Loucy (cell line): ENCODE data around the gene NALCN.

Experiments used
- H2AFZ ChIP-seq: fragments of 200-600 bp; sonication (generic); 2 replicates; pipeline ENCODE4 v1.6.0; 2016; ENCODE audit warnings: antibody characterized with exemption, mild to moderate bottlenecking, low read length, moderate library complexity
- H3F3A ChIP-seq: fragments of 200-600 bp; 2 replicates; pipeline ENCODE4 v1.6.0; 2016; ENCODE audit warnings: antibody characterized with exemption, low read depth, mild to moderate bottlenecking
- H3K27me3 ChIP-seq: fragments of 200-600 bp; sonication (generic); 2 replicates; pipeline ENCODE4 v1.6.1; 2014; ENCODE audit warnings: low read length, mild to moderate bottlenecking; ENCODE audit not compliant: insufficient read depth, poor library complexity, severe bottlenecking
- H3K36me3 ChIP-seq: fragments of 200-600 bp; sonication (generic); 2 replicates; pipeline ENCODE4 v1.6.1; 2016; ENCODE audit warnings: low read length; ENCODE audit not compliant: insufficient read depth
- H3K4me1 ChIP-seq: fragments of 200-600 bp; sonication (generic); 2 replicates; pipeline ENCODE4 v1.5.1; 2014; ENCODE audit warnings: low read length, mild to moderate bottlenecking; ENCODE audit not compliant: insufficient read depth, poor library complexity, severe bottlenecking
- H3K4me2 ChIP-seq: fragments of 200-600 bp; sonication (generic); 2 replicates; pipeline ENCODE4 v1.6.0; 2014; ENCODE audit warnings: antibody characterized with exemption, low read length, low read depth, mild to moderate bottlenecking; ENCODE audit not compliant: poor library complexity, severe bottlenecking
- H3K4me3 ChIP-seq: fragments of 200-600 bp; sonication (generic); 2 replicates; pipeline ENCODE4 v1.5.1; 2014; ENCODE audit warnings: low read length, mild to moderate bottlenecking, mixed read lengths; ENCODE audit not compliant: poor library complexity, severe bottlenecking
- H3K79me2 ChIP-seq: fragments of 200-600 bp; sonication (generic); 2 replicates; pipeline ENCODE4 v1.6.1; 2014; ENCODE audit warnings: low read length; ENCODE audit not compliant: insufficient read depth
- H3K9ac ChIP-seq: fragments of 200-600 bp; sonication (generic); 2 replicates; pipeline ENCODE4 v1.6.0; 2014; ENCODE audit warnings: mild to moderate bottlenecking, low read depth, low read length, moderate library complexity; ENCODE audit not compliant: poor library complexity, severe bottlenecking
- H3K9me2 ChIP-seq: fragments of 200-600 bp; sonication (generic); replicated peaks from 2 replicates; pipeline ENCODE4 v1.6.1; 2016; ENCODE audit warnings: low read depth, low read length, mixed read lengths
- H3K9me3 ChIP-seq: fragments of 200-600 bp; sonication (generic); 2 replicates; pipeline ENCODE4 v1.6.1; 2014; ENCODE audit warnings: mild to moderate bottlenecking, antibody characterized with exemption, low read length, low read depth; ENCODE audit not compliant: insufficient read depth
- H4K20me1 ChIP-seq: fragments of 200-600 bp; sonication (generic); 2 replicates; pipeline ENCODE4 v1.6.0; 2014; ENCODE audit warnings: antibody characterized with exemption, low read length, mild to moderate bottlenecking; ENCODE audit not compliant: insufficient read depth, poor library complexity, severe bottlenecking
- EZH2phosphoT487 ChIP-seq: fragments of 200-600 bp; IDR thresholded peaks from 2 replicates; pipeline ENCODE4 v1.6.1; 2018; ENCODE audit warnings: antibody characterized with exemption, mild to moderate bottlenecking, moderate library complexity, borderline replicate concordance
- TF ChIP-seq, protein P1 (sequence below): fragments of 200-600 bp; sonication (generic); conservative IDR thresholded peaks from 2 replicates; pipeline ENCODE4 v1.5.1; 2014; ENCODE audit warnings: mild to moderate bottlenecking, antibody characterized with exemption, low read length

The NALCN gene

DNA sequence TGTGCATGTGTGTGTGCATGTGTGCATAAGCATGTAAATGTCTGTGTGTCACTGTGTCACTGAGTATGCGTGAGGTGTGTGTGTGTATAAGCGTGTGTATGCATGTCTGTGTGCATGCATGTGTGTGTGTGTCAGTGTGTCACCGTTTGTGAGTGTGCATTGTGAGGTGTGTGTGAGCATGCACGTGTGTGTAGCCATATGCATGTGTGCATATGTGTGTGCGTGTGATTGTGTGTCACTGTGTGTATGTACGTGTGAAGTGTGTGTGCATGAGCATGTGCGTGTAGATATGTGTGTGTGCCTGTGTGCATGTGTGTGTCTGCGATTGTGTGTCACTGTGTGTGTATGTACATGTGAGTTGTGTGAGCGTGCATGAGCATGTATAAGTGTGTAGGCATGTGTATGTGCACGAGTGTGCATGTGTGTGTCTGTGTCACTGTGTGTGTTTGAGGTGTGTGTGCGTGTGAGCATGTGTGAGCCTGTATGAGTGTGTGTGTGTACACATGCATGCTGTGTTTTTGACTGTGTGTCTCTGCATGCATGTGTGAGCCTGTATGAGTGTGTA, 144.5 kb downstream of the NALCN start:
- Histone ChIP-seq H3K4me2 (no peak overlapping the region), H3K9me2 (no peaks in the 10 kb centered on the region)
- no peak for TF ChIP-seq EZH2phosphoT487
- TF ChIP-seq, protein P1, sequence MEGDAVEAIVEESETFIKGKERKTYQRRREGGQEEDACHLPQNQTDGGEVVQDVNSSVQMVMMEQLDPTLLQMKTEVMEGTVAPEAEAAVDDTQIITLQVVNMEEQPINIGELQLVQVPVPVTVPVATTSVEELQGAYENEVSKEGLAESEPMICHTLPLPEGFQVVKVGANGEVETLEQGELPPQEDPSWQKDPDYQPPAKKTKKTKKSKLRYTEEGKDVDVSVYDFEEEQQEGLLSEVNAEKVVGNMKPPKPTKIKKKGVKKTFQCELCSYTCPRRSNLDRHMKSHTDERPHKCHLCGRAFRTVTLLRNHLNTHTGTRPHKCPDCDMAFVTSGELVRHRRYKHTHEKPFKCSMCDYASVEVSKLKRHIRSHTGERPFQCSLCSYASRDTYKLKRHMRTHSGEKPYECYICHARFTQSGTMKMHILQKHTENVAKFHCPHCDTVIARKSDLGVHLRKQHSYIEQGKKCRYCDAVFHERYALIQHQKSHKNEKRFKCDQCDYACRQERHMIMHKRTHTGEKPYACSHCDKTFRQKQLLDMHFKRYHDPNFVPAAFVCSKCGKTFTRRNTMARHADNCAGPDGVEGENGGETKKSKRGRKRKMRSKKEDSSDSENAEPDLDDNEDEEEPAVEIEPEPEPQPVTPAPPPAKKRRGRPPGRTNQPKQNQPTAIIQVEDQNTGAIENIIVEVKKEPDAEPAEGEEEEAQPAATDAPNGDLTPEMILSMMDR = no peak

DNA sequence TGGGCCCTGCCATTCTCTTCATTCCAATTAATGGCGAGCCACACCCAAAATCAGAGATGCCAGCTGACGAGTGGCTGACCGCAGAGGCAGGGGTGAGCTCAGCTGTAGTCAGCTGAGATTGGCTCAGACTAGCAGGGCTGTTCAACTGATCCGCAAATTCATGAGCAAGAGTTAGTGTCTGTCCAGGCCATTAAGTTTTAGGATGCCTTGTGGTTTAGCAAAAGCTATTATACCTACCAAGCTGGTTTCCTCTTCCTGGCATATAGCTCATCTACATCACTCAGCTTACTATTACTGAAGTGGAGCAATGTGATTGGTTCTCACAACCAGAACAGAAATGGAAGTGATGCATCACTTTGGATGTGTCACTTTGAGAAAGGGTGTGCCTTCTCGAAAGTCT, 148.7 kb downstream of the NALCN start:
- peaks cover 22% of the 10 kb centered on the region for H3K27me3 ChIP-seq
- H2AFZ ChIP-seq = no peak overlapping the region
- H3K4me3 ChIP-seq = no peak overlapping the region
- peak; percentile 22; the same call in 1 of the 2 replicates for TF ChIP-seq EZH2phosphoT487
- TF ChIP-seq, protein P1 = no peak
- H3K4me1 ChIP-seq = no peaks in the 10 kb centered on the region
- H3K9me2 ChIP-seq = no peaks in the 10 kb centered on the region
- no peak overlapping the region for H3K4me2 ChIP-seq
- no peaks in the 10 kb centered on the region for H3K79me2 ChIP-seq
- H3K9me3 ChIP-seq = no peaks in the 10 kb centered on the region
- no peaks in the 10 kb centered on the region for H3F3A ChIP-seq
- H3K36me3 ChIP-seq = no peaks in the 10 kb centered on the region
- no peaks in the 10 kb centered on the region for H4K20me1 ChIP-seq
- no peak overlapping the region for H3K9ac ChIP-seq

More for the DNA sequence above, 144.5 kb downstream of the NALCN start:
- no peaks in the 10 kb centered on the region for H3F3A ChIP-seq
- H3K36me3 ChIP-seq = no peaks in the 10 kb centered on the region
- peaks cover 22% of the 10 kb centered on the region for H3K27me3 ChIP-seq
- H3K9ac ChIP-seq = no peak overlapping the region
- H2AFZ ChIP-seq = no peak overlapping the region
- H4K20me1 ChIP-seq = no peaks in the 10 kb centered on the region
- H3K79me2 ChIP-seq = no peaks in the 10 kb centered on the region
- no peak overlapping the region for H3K4me3 ChIP-seq
- H3K4me1 ChIP-seq = no peaks in the 10 kb centered on the region
- H3K9me3 ChIP-seq = no peaks in the 10 kb centered on the region

DNA sequence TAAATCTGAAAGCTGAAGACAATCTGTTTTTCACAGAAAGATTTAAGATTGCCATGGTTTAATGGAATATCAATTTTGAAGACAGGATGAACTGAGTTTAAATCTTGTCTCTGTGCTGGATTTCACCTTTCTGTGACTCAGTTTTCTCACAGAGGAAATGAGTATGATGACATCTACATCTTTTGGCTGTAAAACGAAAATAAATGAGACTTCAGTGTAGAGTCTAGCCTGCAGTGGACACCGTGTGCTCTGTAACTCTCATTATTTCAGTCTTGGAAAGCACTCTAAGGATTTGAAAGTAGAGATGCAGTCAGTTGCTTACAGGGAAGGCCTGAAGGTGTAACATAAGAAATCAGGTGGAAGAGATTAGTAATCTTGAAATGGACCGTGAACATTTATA, 150.4 kb downstream of the NALCN start:
- no peaks in the 10 kb centered on the region for H3K9me3 ChIP-seq
- no peak overlapping the region for H3K4me3 ChIP-seq
- H3K4me1 ChIP-seq = no peaks in the 10 kb centered on the region
- H4K20me1 ChIP-seq = no peaks in the 10 kb centered on the region
- H3K4me2 ChIP-seq = no peak overlapping the region
- no peak overlapping the region for H3K9ac ChIP-seq
- TF ChIP-seq EZH2phosphoT487 = no peak
- TF ChIP-seq, protein P1 = no peak
- no peaks in the 10 kb centered on the region for H3F3A ChIP-seq
- no peaks in the 10 kb centered on the region for H3K36me3 ChIP-seq
- H3K27me3 ChIP-seq = peaks cover 17% of the 10 kb centered on the region
- no peaks in the 10 kb centered on the region for H3K79me2 ChIP-seq
- no peak overlapping the region for H2AFZ ChIP-seq
- H3K9me2 ChIP-seq = no peaks in the 10 kb centered on the region
